WERI-Rb-1 (cell line): Measurements from ENCODE around the gene PDZD8.

Experiments used
- DNase-seq: peaks from one replicate; pipeline ENCODE4 v3.0.0-alpha.2; 2020
- H3K27ac ChIP-seq: fragments of 250-450 bp; sonication (Bioruptor Pico); 2 replicates; pipeline ENCODE4 v1.5.1; 2020; ENCODE audit warnings: mild to moderate bottlenecking, moderate library complexity
- H3K27me3 ChIP-seq: fragments of 250-450 bp; sonication (Bioruptor Pico); 2 replicates; pipeline ENCODE4 v1.5.1; 2021; ENCODE audit warnings: mild to moderate bottlenecking, low read depth, moderate library complexity; ENCODE audit not compliant: insufficient read depth, severe bottlenecking
- H3K36me3 ChIP-seq: fragments of 250-450 bp; sonication (Bioruptor Pico); 2 replicates; pipeline ENCODE4 v1.5.1; 2020; ENCODE audit warnings: mild to moderate bottlenecking, moderate library complexity
- H3K4me3 ChIP-seq: 2 replicates; pipeline ENCODE4 v1.5.1; 2011; ENCODE audit warnings: low read depth, mild to moderate bottlenecking, control low read depth, low read length
- H3K9me3 ChIP-seq: fragments of 250-450 bp; sonication (Bioruptor Pico); 2 replicates; pipeline ENCODE4 v1.5.1; 2021; ENCODE audit warnings: mild to moderate bottlenecking, moderate library complexity; ENCODE audit not compliant: severe bottlenecking
- TF ChIP-seq, protein P1 (sequence below): IDR thresholded peaks from 2 replicates; pipeline ENCODE4 v1.5.1; 2011; ENCODE audit warnings: low read depth, mild to moderate bottlenecking, control low read depth, inconsistent platforms, low read length

Gene PDZD8

DNA sequence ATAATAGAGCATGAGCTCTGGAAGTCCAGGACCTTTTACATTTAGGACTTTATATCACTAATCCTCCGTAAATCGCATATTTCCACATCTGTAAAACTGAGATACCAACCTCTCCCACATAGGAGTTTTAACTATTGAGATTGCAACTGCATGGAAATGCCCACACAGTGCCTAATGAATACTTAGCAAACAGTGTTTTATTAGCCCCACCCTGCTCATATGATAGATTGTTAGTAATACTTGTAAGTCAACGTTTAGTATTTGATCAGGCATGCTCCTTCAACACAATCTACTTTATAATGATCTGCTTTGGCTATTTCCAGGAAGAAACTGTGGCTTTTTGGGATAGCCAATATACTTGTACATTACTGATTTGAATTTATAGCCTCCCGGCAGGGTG lies 8.5 kb downstream of the PDZD8 start:
- Histone ChIP-seq H3K36me3 (peaks cover 4% of the 10 kb centered on the region), H3K27ac (no peak overlapping the region), H3K4me3 (no peak overlapping the region), H3K9me3 (no peaks in the 10 kb centered on the region), H3K27me3 (no peaks in the 10 kb centered on the region)
- no peak for DNase-seq
- TF ChIP-seq, protein P1, sequence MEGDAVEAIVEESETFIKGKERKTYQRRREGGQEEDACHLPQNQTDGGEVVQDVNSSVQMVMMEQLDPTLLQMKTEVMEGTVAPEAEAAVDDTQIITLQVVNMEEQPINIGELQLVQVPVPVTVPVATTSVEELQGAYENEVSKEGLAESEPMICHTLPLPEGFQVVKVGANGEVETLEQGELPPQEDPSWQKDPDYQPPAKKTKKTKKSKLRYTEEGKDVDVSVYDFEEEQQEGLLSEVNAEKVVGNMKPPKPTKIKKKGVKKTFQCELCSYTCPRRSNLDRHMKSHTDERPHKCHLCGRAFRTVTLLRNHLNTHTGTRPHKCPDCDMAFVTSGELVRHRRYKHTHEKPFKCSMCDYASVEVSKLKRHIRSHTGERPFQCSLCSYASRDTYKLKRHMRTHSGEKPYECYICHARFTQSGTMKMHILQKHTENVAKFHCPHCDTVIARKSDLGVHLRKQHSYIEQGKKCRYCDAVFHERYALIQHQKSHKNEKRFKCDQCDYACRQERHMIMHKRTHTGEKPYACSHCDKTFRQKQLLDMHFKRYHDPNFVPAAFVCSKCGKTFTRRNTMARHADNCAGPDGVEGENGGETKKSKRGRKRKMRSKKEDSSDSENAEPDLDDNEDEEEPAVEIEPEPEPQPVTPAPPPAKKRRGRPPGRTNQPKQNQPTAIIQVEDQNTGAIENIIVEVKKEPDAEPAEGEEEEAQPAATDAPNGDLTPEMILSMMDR = no peak

DNA sequence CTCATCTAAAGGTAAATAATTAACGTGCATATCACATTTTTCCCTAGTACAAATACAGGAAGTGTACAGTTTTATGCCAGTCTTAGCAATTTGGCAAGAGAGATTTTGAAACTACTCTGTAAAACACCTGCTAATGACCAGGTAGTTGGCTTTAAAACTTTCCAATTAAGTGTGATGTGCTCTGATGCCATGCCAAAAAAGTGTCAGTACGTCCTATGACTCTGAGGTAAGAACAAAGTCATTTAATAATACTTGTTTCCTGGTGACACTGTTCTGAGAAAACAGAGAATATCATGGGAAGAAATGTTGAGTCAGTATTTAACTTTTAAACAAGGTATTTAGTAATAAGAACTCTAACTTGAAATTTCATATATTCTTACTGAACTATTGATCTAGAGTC lies 9.6 kb downstream of the PDZD8 start:
- Histone ChIP-seq H3K36me3 (no peaks in the 10 kb centered on the region; the same call in 1 of the 2 replicates), H3K27ac (no peak overlapping the region), H3K27me3 (no peaks in the 10 kb centered on the region), H3K9me3 (no peaks in the 10 kb centered on the region), H3K4me3 (no peak overlapping the region)
- no peak for DNase-seq
- TF ChIP-seq, protein P1 = no peak

DNA sequence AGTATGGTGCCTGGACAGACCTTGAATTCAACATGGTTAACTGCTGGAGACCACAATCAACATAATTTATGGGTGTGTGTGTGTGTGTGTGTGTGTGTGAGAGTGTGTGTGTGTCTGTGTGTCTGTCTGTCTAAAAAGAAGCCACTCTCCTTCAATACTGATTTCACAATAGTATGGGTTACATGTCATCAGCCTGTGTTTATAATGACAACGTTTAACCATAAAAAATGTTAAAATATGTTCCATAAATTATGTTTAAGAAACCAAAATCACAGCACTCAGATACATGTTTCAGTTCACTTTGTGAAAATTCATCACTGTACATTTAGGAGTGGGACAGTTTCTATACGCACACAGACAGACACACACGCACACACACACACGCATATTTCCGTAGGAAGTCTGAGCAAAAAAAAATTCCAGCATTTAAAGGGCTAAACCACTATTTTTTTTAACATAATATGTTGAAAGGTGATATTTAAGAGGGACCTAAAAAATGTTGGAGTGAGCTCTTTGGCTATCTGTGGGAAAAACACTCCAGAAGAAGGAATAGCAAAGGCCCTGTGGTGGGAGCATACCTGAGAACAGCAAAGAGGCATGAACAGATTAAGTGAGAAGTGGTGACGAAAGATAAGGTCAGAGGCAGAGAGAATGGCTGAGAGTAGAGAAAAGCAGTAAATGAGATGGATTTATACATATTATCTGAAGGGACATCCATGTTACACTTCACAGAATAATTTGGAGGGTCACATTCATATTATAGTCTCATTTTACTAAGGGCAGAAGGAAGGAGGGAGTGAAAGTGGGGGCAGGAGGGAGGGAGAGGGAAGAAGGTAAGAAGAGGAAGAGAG lies 10.9 kb downstream of the PDZD8 start:
- DNase-seq = no peak
- H3K9me3 ChIP-seq = no peaks in the 10 kb centered on the region
- H3K27ac ChIP-seq = no peak overlapping the region
- no peak overlapping the region for H3K4me3 ChIP-seq
- no peaks in the 10 kb centered on the region for H3K27me3 ChIP-seq
- H3K36me3 ChIP-seq = no peaks in the 10 kb centered on the region; the same call in 1 of the 2 replicates
- TF ChIP-seq, protein P1 = no peak

DNA sequence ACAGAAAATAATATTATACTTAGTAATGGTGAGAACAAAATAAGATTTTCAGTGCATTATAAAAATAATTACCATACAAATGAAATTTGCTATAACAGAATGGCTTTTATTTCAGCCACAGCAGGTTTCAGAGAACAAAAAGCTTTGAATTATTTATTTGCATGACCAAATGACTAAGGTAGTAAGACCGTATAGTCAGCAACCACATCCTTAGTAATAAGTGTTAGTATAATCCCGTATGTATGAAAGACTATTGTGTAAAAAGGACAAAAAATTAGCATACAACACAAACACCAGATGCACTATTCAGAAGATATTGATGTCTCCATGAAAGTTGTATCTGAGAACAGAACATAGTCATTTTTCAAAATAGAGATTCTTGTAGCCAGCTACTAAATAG lies 12.2 kb downstream of the PDZD8 start:
- Histone ChIP-seq H3K27ac (no peak overlapping the region), H3K4me3 (no peak overlapping the region), H3K27me3 (no peaks in the 10 kb centered on the region), H3K9me3 (no peaks in the 10 kb centered on the region), H3K36me3 (no peaks in the 10 kb centered on the region)
- TF ChIP-seq, protein P1 = no peak
- DNase-seq = no peak

DNA sequence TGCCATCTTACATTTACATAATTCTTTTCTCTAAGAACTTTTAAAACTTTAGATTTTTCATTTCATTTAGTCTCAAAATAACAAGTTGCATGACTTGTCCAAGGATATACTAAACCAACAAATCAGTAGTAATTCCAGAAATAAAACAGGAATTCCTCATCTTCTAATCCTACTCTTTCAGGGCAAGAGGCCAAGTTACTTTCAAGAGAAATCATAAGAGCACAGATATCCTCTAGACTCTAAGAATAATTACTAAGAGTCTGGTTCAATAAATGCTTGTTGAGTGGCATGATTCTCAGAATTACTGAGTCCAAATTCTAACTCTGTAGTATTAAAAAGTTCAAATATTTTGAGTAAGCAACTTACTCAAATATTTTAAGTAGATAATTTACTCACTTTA lies 12.9 kb downstream of the PDZD8 start:
- H3K4me3 ChIP-seq = no peak overlapping the region
- TF ChIP-seq, protein P1 = no peak
- no peak overlapping the region for H3K27ac ChIP-seq
- H3K36me3 ChIP-seq = no peaks in the 10 kb centered on the region
- no peaks in the 10 kb centered on the region for H3K27me3 ChIP-seq
- DNase-seq = no peak
- no peaks in the 10 kb centered on the region for H3K9me3 ChIP-seq
